Hepatocyte (in vitro differentiated cells): Measurements from ENCODE around the gene ME3.

Experiments
- EZH2 ChIP-seq: fragments of 200-600 bp; sonication (generic); IDR thresholded peaks from 2 replicates; pipeline ENCODE4 v1.6.1; 2016; ENCODE audit warnings: antibody characterized with exemption, mild to moderate bottlenecking, borderline replicate concordance
- EZH2phosphoT487 ChIP-seq: fragments of 200-600 bp; sonication (generic); IDR thresholded peaks from one replicate; pipeline ENCODE4 v1.6.1; 2018; ENCODE audit warnings: antibody characterized with exemption, mild to moderate bottlenecking, low read depth, moderate library complexity; ENCODE audit not compliant: unreplicated experiment, severe bottlenecking
- TF ChIP-seq, protein P1 (sequence below): fragments of 200-600 bp; sonication (generic); IDR thresholded peaks from 2 replicates; pipeline ENCODE4 v1.5.1; 2016; ENCODE audit warnings: antibody characterized with exemption, mild to moderate bottlenecking; ENCODE audit not compliant: poor library complexity

DNA sequence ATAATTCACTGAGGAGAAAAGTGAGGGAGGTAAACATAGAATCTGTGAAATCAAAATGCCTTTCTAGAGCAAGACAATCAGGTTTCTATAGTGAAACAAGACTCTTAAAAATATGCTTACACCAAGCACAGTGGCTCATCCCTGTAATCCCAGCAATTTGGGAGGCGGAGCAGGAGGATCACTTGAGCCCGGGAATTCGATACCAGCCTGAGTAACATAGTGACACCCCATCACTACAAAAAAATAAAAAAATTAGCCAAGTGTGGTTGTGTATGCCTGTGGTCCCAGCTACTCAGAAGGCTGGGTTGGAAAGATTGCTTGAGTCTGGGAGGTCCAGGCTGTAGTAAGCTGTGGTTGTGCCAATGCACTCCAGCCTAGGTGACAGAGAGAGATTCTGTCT lies 43.2 kb upstream of the ME3 start:
- TF ChIP-seq, protein P1, sequence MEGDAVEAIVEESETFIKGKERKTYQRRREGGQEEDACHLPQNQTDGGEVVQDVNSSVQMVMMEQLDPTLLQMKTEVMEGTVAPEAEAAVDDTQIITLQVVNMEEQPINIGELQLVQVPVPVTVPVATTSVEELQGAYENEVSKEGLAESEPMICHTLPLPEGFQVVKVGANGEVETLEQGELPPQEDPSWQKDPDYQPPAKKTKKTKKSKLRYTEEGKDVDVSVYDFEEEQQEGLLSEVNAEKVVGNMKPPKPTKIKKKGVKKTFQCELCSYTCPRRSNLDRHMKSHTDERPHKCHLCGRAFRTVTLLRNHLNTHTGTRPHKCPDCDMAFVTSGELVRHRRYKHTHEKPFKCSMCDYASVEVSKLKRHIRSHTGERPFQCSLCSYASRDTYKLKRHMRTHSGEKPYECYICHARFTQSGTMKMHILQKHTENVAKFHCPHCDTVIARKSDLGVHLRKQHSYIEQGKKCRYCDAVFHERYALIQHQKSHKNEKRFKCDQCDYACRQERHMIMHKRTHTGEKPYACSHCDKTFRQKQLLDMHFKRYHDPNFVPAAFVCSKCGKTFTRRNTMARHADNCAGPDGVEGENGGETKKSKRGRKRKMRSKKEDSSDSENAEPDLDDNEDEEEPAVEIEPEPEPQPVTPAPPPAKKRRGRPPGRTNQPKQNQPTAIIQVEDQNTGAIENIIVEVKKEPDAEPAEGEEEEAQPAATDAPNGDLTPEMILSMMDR = no peak
- TF ChIP-seq EZH2phosphoT487 (no peak), EZH2 (no peak)
